GM19468 (cell line): Measurements from ENCODE around the gene DDAH1.

ENCODE experiments used
- ATAC-seq: cut with Tn5 transposase; IDR thresholded peaks from one replicate; pipeline ENCODE4 v1.9.1; 2021; ENCODE audit warnings: mild to moderate bottlenecking, moderate library complexity, moderate number of reproducible peaks; ENCODE audit not compliant: unreplicated experiment; ENCODE audit errors: extremely low read depth

Gene DDAH1

GRCh38 chr1:85404408-85404807 is 60.6 kb downstream of the DDAH1 start:
- ATAC-seq: no peak

- ATAC-seq: no peak
Observed at GRCh38 chr1:85398391-85399064, 66.4 kb downstream of the DDAH1 start.

GRCh38 chr1:85397490-85398032 is 67.4 kb downstream of the DDAH1 start:
- ATAC-seq: no peak

GRCh38 chr1:85396194-85396593 is 68.8 kb downstream of the DDAH1 start:
- no peak for ATAC-seq

- ATAC-seq: no peak
Observed at GRCh38 chr1:85394130-85394529, 70.8 kb downstream of the DDAH1 start.

- ATAC-seq: no peak
Observed at GRCh38 chr1:85393490-85393889, 71.5 kb downstream of the DDAH1 start.

- no peak for ATAC-seq
Observed at GRCh38 chr1:85388416-85388815, 76.5 kb downstream of the DDAH1 start.

GRCh38 chr1:85387781-85388180 is 77.2 kb downstream of the DDAH1 start:
- ATAC-seq: no peak

GRCh38 chr1:85386068-85386722 is 78.8 kb downstream of the DDAH1 start:
- ATAC-seq: no peak

- ATAC-seq: no peak
Observed at GRCh38 chr1:85379203-85380136, 85.5 kb downstream of the DDAH1 start.

- ATAC-seq: no peak
Observed at GRCh38 chr1:85378534-85378933, 86.4 kb downstream of the DDAH1 start.

GRCh38 chr1:85376356-85376755 is 88.6 kb downstream of the DDAH1 start:
- no peak for ATAC-seq

GRCh38 chr1:85375493-85375892 is 89.5 kb downstream of the DDAH1 start:
- ATAC-seq: no peak

GRCh38 chr1:85374160-85374559 is 90.8 kb downstream of the DDAH1 start:
- no peak for ATAC-seq

GRCh38 chr1:85373378-85373708 is 91.6 kb downstream of the DDAH1 start:
- no peak for ATAC-seq

GRCh38 chr1:85372683-85373377 is 92.1 kb downstream of the DDAH1 start:
- ATAC-seq: no peak

- ATAC-seq: no peak
Observed at GRCh38 chr1:85371021-85371420, 93.9 kb downstream of the DDAH1 start.

- ATAC-seq: no peak
Observed at GRCh38 chr1:85368073-85368770, 96.7 kb downstream of the DDAH1 start.

- ATAC-seq: no peak
Observed at GRCh38 chr1:85366391-85367170, 98.4 kb downstream of the DDAH1 start.
